ENCODE measurements around the gene TOGARAM2.

The TOGARAM2 gene

DNA sequence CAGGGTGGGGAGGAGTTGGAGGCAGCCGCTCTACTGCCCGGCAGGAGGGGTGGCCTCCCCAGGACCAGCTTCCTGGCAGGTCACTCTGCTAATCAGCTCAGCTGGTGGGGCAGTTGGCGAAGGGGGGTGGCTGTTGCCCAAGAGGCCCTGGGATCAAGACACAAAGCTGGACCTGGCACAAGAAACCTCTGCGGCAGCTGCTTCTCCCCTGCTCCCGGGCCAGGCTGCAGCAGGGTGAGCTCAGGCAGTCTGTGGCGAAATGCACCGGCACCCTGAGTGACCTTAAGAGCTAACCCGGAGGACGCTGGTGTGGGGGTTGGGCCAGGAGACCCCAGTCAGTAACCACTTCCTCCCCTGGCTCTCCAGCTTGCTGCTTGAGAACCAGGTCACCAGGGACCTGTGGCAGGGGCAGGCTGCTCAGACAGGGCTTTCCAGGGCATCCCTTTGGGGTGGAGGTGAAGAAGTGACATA is 31.1 kb downstream of the TOGARAM2 start:
- DNase-seq (ENCODE audit: low spot score): peak; percentile 11
- Mint-ChIP-seq H3K27ac (peak overlapping the region; percentile 90), H3K36me3 (ENCODE audit: low read depth) (peaks cover 1% of the 10 kb centered on the region), H3K4me1 (ENCODE audit: low read depth) (peaks cover 65% of the 10 kb centered on the region), H3K9me3 (no peaks in the 10 kb centered on the region), H3K27me3 (ENCODE audit: low read depth) (no peaks in the 10 kb centered on the region), H3K4me3 (peak overlapping the region; percentile 77)

DNA sequence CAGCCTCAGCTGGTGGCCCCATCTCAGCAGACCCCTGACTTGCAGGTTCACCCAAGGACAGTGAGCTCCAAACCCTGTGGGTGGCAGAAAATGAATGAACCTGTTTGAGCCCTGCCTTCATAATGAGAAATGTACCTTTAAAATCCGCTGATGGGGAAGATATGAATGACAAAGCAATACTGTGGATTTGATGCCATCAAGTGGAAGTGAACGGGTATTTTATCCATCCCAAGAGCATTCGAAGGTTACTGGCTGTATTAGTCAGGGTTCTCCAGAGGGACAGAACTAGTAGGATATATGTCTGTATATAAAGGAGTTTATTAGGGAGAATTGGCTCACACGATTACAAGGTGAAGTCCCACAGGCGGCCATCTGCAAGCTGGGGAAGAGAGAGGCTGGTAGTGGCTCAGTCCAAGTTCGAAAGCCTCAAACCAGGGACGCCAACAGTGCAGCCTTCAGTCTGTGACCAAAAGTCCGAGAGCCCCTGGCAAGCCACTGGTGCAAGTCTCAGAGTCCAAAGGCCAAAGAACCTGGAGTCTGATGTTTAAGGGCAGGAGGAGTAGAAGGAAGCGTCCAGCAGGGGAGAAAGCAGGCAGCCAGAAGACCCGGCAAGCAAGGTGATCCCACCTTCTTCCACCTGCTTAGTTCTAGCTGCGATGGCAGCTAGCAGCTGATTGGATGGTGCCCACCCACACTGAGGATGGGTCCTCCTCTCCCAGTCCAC is 32.1 kb downstream of the TOGARAM2 start:
- peaks cover 3% of the 10 kb centered on the region for H3K36me3 Mint-ChIP-seq (ENCODE audit: low read depth)
- H3K27me3 Mint-ChIP-seq (ENCODE audit: low read depth): no peaks in the 10 kb centered on the region
- peaks cover 66% of the 10 kb centered on the region for H3K4me1 Mint-ChIP-seq (ENCODE audit: low read depth)
- no peaks in the 10 kb centered on the region for H3K9me3 Mint-ChIP-seq
- peak overlapping the region; percentile 94 for H3K4me3 Mint-ChIP-seq
- H3K27ac Mint-ChIP-seq: peak overlapping the region; percentile 96
- DNase-seq (ENCODE audit: low spot score): no peak

DNA sequence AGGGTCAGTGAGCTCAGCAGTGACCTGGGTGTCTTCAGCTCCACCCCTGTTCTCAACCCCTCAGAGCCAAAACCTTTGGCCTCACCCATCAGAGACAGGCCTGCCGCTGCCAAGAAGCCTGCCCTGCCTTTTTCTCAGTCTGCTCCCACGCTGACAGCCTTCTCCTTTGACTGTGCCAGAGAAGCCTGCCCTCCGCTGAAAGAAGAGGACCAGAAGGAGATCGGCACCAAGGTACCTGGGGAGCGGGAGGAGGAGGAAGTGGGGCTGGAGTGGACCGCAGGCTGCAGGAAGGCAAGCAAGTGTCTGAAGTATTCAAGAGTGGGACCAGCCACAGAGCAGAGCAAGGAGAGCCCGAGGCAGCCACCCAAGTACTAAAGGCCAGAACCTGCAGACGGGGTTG is 33.2 kb downstream of the TOGARAM2 start:
- Mint-ChIP-seq H3K9me3 (no peaks in the 10 kb centered on the region), H3K4me1 (ENCODE audit: low read depth) (peaks cover 64% of the 10 kb centered on the region), H3K36me3 (ENCODE audit: low read depth) (peaks cover 3% of the 10 kb centered on the region), H3K27me3 (ENCODE audit: low read depth) (no peaks in the 10 kb centered on the region), H3K4me3 (peak overlapping the region; percentile 94), H3K27ac (peak overlapping the region; percentile 96)
- DNase-seq (ENCODE audit: low spot score): no peak

DNA sequence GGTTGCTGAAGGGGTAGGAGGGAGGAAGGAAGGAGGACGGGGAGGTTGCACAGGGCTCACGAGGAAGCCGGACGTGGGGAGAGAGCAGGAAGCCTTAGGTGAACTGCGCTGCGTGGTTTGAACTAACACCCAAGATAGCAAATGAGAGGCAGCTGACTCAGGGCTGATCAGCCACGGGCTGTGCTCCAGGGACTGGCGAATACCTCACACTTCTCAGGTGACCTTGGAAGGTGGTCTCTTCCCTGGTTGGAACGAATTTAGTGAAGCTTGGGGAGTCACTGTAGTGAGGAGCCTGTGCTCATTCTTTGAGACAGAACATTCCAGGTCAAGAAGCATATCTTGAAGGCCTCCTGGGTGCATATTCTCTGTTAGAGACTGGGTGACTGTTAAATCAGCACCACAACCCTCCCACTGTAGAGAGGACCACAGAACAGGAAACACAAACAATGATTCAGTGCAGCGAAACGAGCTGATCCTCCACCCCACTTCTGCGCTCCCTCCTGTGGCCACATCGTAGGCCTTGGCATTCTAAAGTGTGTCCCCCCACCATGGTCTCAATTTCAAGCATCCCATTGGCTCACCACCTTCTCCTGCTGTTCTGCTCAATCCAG is 33.8 kb downstream of the TOGARAM2 start:
- no peaks in the 10 kb centered on the region for H3K9me3 Mint-ChIP-seq
- peak overlapping the region; percentile 94 for H3K4me3 Mint-ChIP-seq
- no peaks in the 10 kb centered on the region for H3K27me3 Mint-ChIP-seq (ENCODE audit: low read depth)
- H3K27ac Mint-ChIP-seq: peak overlapping the region; percentile 96
- H3K4me1 Mint-ChIP-seq (ENCODE audit: low read depth): peaks cover 60% of the 10 kb centered on the region
- H3K36me3 Mint-ChIP-seq (ENCODE audit: low read depth): peaks cover 3% of the 10 kb centered on the region
- DNase-seq (ENCODE audit: low spot score): peak; percentile 64

DNA sequence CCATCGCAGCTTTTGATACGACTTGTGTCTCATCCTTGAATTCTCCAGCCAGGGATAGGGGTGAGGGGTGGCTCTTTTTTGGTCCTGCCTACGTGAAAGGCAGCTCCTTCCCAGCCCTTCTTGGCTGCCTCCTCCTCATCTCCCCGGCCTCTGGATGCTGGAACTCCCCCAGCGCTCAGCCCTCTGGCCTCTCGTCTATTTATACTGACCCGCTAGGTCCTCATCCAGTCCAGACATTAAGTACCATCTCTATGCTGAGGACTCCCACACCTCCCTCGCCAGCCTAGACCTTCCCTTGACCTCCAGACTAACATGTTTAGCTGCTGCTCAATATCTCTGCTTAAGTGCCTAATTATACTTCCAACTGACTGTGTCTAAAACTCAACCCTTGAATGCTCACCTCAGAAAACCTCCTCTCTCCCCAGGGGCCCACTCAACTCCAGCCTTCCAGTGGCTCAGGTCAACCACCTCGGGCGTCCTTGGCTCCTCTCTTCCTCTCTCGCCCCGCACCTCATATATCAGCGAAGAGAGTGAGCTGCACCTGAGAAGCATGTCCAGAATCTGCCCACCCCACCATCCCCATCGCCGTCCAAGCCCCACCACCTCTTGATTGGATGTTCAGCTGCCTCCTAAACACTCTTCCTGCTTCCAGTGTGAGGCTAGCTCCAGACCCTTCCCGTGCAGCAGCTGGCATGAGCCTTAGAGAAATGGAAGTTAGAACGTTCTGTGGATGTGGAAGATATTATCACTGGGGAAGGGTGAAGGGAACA is 34.8 kb downstream of the TOGARAM2 start:
- peaks cover 56% of the 10 kb centered on the region for H3K4me1 Mint-ChIP-seq (ENCODE audit: low read depth)
- H3K9me3 Mint-ChIP-seq: no peaks in the 10 kb centered on the region
- H3K36me3 Mint-ChIP-seq (ENCODE audit: low read depth): peaks cover 3% of the 10 kb centered on the region
- no peak for DNase-seq (ENCODE audit: low spot score)
- H3K27ac Mint-ChIP-seq: peak overlapping the region; percentile 96
- H3K4me3 Mint-ChIP-seq: peak overlapping the region; percentile 94
- no peaks in the 10 kb centered on the region for H3K27me3 Mint-ChIP-seq (ENCODE audit: low read depth)

DNA sequence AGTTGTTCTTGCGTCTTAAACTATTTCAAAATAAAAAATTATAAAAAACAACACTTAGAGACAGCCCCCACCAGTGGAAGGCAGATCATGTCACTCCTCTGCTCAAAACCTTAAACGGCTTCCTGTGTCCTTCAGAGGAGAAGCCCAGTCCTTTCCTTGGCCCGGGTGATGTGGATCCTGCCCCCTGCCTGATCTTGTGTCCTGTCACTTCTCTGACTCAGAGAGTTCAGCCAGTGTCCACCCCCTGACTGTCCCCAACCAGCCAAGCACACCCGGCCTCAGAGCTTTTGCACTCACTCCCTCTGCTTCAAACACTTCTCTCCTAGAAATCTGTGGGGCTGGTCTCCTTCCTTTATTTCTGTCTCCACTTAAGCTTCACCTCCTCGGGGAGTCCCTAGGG is 35.4 kb downstream of the TOGARAM2 start:
- peak overlapping the region; percentile 96 for H3K27ac Mint-ChIP-seq

DNA sequence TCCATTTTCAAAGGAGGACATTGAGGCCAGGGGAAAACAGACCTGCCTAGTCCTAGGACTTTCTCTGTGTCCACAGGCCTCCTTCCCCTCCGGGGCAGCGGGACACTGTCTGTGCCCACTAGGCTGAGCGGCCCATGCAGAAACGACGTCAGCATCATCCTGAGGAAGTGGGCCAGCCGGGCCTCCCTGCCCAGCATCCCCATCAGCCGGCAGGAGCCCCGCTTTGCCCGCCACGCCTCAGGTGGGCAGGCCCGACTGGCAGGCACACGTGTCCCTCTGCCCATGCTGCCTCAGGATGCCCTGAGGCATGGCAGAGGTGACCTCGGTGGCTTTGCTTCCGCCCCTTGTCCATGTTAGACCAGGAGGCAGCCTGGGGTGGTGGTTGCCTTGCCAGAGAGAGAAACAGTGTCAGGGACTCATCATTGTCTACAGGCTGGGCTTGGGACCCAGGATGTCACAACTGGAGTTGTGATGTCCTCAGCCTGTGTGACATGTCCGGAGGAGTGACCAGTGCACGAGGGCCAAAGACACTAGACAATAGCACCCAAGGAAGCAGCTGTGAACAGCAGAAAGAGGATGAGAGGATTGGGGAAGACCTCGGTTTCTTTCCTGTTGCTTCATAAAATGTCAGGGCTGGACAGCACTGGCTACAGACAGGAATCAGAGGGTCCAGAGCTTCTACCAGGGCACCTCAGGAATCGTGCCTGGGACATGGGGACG is 36.8 kb downstream of the TOGARAM2 start:
- no peak overlapping the region for H3K4me3 Mint-ChIP-seq
- H3K9me3 Mint-ChIP-seq: no peaks in the 10 kb centered on the region
- peaks cover 2% of the 10 kb centered on the region for H3K36me3 Mint-ChIP-seq (ENCODE audit: low read depth)
- DNase-seq (ENCODE audit: low spot score): no peak
- no peak overlapping the region for H3K27ac Mint-ChIP-seq
- no peaks in the 10 kb centered on the region for H3K27me3 Mint-ChIP-seq (ENCODE audit: low read depth)
- H3K4me1 Mint-ChIP-seq (ENCODE audit: low read depth): peaks cover 43% of the 10 kb centered on the region

More for the DNA sequence above, 35.4 kb downstream of the TOGARAM2 start:
- no peak for DNase-seq (ENCODE audit: low spot score)
- peak overlapping the region; percentile 94 for H3K4me3 Mint-ChIP-seq
- H3K27me3 Mint-ChIP-seq (ENCODE audit: low read depth): no peaks in the 10 kb centered on the region
- H3K9me3 Mint-ChIP-seq: no peaks in the 10 kb centered on the region
- peaks cover 3% of the 10 kb centered on the region for H3K36me3 Mint-ChIP-seq (ENCODE audit: low read depth)
- H3K4me1 Mint-ChIP-seq (ENCODE audit: low read depth): peaks cover 50% of the 10 kb centered on the region

DNA sequence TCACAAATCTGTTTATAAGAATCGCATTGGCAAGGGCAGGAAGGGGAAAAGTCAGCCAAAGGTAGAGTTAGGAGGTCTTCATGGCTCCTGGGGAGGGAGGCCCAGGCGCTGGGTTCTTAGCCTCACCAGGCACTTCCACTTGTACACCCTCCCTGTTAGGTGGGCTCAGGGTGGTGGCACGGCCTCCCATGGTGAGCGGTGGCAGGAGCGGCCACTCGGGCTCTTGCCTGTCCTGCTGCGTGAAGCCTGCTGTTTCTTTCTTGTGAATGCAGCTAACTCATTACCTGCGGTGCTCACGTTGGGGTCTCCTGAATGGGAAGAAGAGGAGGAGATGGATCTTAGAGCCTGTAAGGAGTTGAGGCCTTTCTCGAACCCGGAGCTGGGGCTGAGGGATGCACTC is 40.8 kb downstream of the TOGARAM2 start:
- Mint-ChIP-seq H3K9me3 (no peaks in the 10 kb centered on the region), H3K4me1 (ENCODE audit: low read depth) (peaks cover 5% of the 10 kb centered on the region), H3K4me3 (no peak overlapping the region), H3K27ac (no peak overlapping the region), H3K27me3 (ENCODE audit: low read depth) (no peaks in the 10 kb centered on the region), H3K36me3 (ENCODE audit: low read depth) (peaks cover 2% of the 10 kb centered on the region)
- DNase-seq (ENCODE audit: low spot score): no peak

DNA sequence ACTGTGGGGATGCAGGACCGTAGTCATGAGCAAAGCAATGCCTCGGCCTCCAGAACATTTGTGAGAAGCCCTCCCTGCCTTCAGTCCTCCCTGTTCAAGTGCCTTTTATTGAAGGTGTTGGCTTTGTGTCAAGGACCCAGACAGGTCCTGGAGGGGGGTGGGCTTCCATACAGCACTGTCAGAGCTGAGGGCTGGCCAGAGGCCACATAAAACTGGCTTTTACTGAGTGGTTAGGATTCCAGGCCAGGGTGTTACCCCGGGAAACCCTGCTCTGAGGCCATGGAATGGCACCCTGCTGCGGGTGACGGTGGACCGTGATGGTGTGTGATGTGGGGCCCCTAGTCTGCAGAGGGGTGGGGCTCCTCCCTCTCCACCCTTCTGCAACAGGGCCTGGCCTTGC is 41.6 kb downstream of the TOGARAM2 start:
- DNase-seq (ENCODE audit: low spot score): no peak
- H3K36me3 Mint-ChIP-seq (ENCODE audit: low read depth): peaks cover 4% of the 10 kb centered on the region
- H3K4me3 Mint-ChIP-seq: no peak overlapping the region
- no peak overlapping the region for H3K27ac Mint-ChIP-seq
- no peaks in the 10 kb centered on the region for H3K9me3 Mint-ChIP-seq
- H3K27me3 Mint-ChIP-seq (ENCODE audit: low read depth): no peaks in the 10 kb centered on the region
- peaks cover 4% of the 10 kb centered on the region for H3K4me1 Mint-ChIP-seq (ENCODE audit: low read depth)

DNA sequence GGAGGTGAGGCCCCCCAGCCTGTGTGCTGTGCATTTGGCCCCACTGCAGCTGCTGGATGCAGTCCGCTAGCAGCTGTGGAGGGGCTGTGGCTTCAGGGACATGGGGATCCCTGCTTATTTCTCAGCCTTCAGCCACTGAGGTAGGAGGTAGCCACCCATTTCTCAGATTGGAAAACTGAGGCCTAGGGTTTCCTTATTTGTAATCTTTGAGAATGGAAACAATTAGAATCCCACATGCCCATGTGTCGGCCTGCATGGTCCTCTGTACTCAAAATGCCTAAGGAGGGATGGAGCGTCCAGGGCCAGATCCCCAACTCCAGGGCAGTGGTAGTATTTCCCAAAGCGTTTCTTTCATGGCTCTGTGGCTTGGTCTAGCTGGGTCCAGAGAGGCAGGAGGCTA is 42.1 kb downstream of the TOGARAM2 start:
- no peak overlapping the region for H3K27ac Mint-ChIP-seq
- no peaks in the 10 kb centered on the region for H3K27me3 Mint-ChIP-seq (ENCODE audit: low read depth)
- peaks cover 2% of the 10 kb centered on the region for H3K36me3 Mint-ChIP-seq (ENCODE audit: low read depth)
- H3K4me1 Mint-ChIP-seq (ENCODE audit: low read depth): peaks cover 2% of the 10 kb centered on the region
- H3K9me3 Mint-ChIP-seq: no peaks in the 10 kb centered on the region
- H3K4me3 Mint-ChIP-seq: no peak overlapping the region
- DNase-seq (ENCODE audit: low spot score): no peak

DNA sequence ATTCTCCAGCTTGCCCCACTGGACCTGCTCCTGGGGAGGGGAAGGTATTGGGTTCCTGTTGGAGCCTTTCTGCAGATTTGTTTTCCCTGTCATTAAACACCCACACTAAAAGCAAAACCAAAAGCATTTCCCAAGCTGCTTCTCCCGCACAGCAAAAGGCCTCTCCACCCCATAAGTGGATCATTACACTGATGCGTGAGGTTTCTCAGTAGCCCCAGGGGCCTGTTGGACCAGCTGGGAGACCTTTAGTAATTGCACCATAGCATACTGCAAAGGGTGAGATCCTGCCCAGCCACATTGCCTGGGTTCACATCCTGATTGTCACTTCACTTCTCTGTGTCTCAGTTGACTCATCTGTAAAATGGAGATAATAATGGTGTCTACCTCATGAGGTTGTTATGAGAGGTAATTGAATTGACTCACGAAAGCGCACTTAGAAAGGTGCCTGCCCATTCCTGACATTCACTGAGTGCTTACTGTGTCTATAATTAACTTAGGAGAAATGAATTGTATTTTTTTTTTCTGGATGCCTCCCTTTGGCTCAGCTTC is 43.9 kb downstream of the TOGARAM2 start:
- no peaks in the 10 kb centered on the region for H3K9me3 Mint-ChIP-seq
- H3K27me3 Mint-ChIP-seq (ENCODE audit: low read depth): no peaks in the 10 kb centered on the region
- no peak overlapping the region for H3K27ac Mint-ChIP-seq
- peaks cover 2% of the 10 kb centered on the region for H3K4me1 Mint-ChIP-seq (ENCODE audit: low read depth)
- DNase-seq (ENCODE audit: low spot score): no peak
- H3K4me3 Mint-ChIP-seq: no peak overlapping the region
- peaks cover 2% of the 10 kb centered on the region for H3K36me3 Mint-ChIP-seq (ENCODE audit: low read depth)

DNA sequence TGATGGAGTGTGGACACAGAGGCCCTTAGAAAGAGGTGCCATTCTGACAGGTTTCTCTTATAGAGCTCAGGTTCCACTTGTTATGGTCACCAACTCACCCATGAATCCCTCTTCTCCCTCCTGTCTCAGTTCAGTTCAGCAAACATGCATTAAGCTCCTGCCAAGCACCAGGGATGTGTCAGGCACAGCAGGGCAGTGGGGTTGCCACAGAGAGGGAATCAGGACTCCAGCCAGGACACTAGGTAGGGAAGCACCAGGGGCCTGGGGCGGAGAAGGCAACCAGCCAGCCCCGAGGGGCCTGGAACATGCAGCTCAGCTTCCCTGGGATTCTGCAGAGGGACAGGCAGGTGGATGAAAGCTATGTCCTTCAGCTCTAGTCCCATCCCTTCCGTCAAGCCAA is 44.6 kb downstream of the TOGARAM2 start:
- Mint-ChIP-seq H3K27ac (no peak overlapping the region), H3K27me3 (ENCODE audit: low read depth) (no peaks in the 10 kb centered on the region), H3K4me1 (ENCODE audit: low read depth) (no peaks in the 10 kb centered on the region), H3K36me3 (ENCODE audit: low read depth) (peaks cover 2% of the 10 kb centered on the region), H3K4me3 (no peak overlapping the region), H3K9me3 (no peaks in the 10 kb centered on the region)
- DNase-seq (ENCODE audit: low spot score): no peak

DNA sequence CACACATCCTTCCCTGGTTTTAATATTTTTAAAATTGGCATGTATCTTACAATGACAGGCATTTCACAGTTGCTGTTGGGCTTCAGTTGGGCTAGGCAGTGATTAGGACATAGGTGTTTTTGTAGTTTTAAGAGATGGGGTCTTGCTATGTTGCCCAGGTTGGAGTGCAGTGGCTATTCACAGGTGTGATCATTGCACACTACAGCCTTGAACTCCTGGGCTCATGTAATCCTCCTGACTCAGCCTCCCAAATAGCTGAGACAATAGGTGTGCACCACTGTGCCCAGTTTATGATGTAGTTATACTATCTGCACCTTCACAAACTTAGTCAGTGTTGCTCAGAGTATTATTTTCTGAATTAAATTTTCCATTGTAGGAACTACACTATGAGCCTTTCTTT is 49.9 kb downstream of the TOGARAM2 start:
- Mint-ChIP-seq H3K36me3 (ENCODE audit: low read depth) (peaks cover 2% of the 10 kb centered on the region), H3K4me1 (ENCODE audit: low read depth) (peaks cover 15% of the 10 kb centered on the region), H3K27me3 (ENCODE audit: low read depth) (no peaks in the 10 kb centered on the region), H3K9me3 (no peaks in the 10 kb centered on the region), H3K4me3 (no peak overlapping the region), H3K27ac (no peak overlapping the region)
- DNase-seq (ENCODE audit: low spot score): no peak

Data from T-helper 2 cell treated with Interferon-gamma antibody and Interleukin-4, amounts not matched to agents 5 μg/mL and 100 μg/mL, for 36 hours (primary cell).